Naive thymus-derived CD8-positive, alpha-beta T cell (primary cell): ENCODE results near the gene MPP3. TPM values are rescaled to one million over a fixed set of nuclear protein-coding genes. Genes with fewer than 3 reads are reported as not detected.

Source experiments
- ATAC-seq, 2 donors: fragments of 150-1000 bp; cut with Tn5 transposase in 1 of 2; sonication (Bioruptor Pico), chemical (Tn5 transposase) in 1 of 2; 1 replicate in 1 of 2; 2 replicates in 1 of 2; pipeline ENCODE4 v1.10.0; 2021; ENCODE audit warnings: mild to moderate bottlenecking in 2 of 2, moderate library complexity in 2 of 2
- POLR2A ChIA-PET: fragments of 350-600 bp; sonication (Branson Sonifier 250); formaldehyde crosslinking; loops from one replicate; lab custom pipeline; 2021; ENCODE audit warnings: antibody characterized with exemption; lab: Charles Lee
- DNase-seq, 10 donors: peaks; one replicate each; pipeline versions ENCODE4 v3.0.0 to v3.0.0-alpha.2; 2020 to 2022
- H3K27ac Mint-ChIP-seq, 10 donors: one replicate each; pipeline ENCODE4 v1.8.0; 2020 to 2022; ENCODE audit warnings: mild to moderate bottlenecking in 10 of 10, mixed read lengths in 10 of 10, moderate library complexity in 4 of 10, inconsistent platforms in 1 of 10
- H3K27me3 Mint-ChIP-seq, 5 donors: one replicate each; pipeline ENCODE4 v1.8.0; 2021 to 2022; ENCODE audit warnings: mixed read lengths in 5 of 5
- H3K36me3 Mint-ChIP-seq, 3 donors: one replicate each; pipeline ENCODE4 v1.8.0; 2020 to 2022; ENCODE audit warnings: mixed read lengths in 3 of 3, mild to moderate bottlenecking in 2 of 3, inconsistent platforms in 1 of 3
- H3K4me1 Mint-ChIP-seq, 4 donors: one replicate each; pipeline ENCODE4 v1.8.0; 2021 to 2022; ENCODE audit warnings: mixed read lengths in 4 of 4
- H3K4me3 Mint-ChIP-seq, 10 donors: one replicate each; pipeline ENCODE4 v1.8.0; 2020 to 2022; ENCODE audit warnings: mild to moderate bottlenecking in 10 of 10, mixed read lengths in 10 of 10, moderate library complexity in 6 of 10, inconsistent platforms in 1 of 10
- H3K9me3 Mint-ChIP-seq, 9 donors: one replicate each; pipeline ENCODE4 v1.8.0; 2020 to 2022; ENCODE audit warnings: mixed read lengths in 9 of 9, mild to moderate bottlenecking in 3 of 9, inconsistent platforms in 1 of 9, moderate library complexity in 1 of 9
- polyA plus RNA-seq, 3 donors: library from polyadenylated mRNA; unstranded; fragments of 300-500 nt; fragmentation: Illumina TruSeq; gene quantifications; one replicate each; pipeline ENCODE4 v1.2.3, GENCODE V29; 2021
- total RNA-seq, 8 experiments: library from RNA in 2 of 8; stranded (reverse) in 2 of 8; gene quantifications; one replicate each; pipeline ENCODE4 v1.2.3 and lab custom pipeline; 2021 to 2026

The MPP3 gene, protein sequence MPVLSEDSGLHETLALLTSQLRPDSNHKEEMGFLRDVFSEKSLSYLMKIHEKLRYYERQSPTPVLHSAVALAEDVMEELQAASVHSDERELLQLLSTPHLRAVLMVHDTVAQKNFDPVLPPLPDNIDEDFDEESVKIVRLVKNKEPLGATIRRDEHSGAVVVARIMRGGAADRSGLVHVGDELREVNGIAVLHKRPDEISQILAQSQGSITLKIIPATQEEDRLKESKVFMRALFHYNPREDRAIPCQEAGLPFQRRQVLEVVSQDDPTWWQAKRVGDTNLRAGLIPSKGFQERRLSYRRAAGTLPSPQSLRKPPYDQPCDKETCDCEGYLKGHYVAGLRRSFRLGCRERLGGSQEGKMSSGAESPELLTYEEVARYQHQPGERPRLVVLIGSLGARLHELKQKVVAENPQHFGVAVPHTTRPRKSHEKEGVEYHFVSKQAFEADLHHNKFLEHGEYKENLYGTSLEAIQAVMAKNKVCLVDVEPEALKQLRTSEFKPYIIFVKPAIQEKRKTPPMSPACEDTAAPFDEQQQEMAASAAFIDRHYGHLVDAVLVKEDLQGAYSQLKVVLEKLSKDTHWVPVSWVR
- total RNA-seq (under 1 TPM in 1 of 2 experiments, not detected in 1; 0.16 TPM), polyA plus RNA-seq (not detected), total RNA-seq (lab: John Stamatoyannopoulos, UW) (0 to 1.0 (median 0.55) reads per million in 6 experiments)

DNA sequence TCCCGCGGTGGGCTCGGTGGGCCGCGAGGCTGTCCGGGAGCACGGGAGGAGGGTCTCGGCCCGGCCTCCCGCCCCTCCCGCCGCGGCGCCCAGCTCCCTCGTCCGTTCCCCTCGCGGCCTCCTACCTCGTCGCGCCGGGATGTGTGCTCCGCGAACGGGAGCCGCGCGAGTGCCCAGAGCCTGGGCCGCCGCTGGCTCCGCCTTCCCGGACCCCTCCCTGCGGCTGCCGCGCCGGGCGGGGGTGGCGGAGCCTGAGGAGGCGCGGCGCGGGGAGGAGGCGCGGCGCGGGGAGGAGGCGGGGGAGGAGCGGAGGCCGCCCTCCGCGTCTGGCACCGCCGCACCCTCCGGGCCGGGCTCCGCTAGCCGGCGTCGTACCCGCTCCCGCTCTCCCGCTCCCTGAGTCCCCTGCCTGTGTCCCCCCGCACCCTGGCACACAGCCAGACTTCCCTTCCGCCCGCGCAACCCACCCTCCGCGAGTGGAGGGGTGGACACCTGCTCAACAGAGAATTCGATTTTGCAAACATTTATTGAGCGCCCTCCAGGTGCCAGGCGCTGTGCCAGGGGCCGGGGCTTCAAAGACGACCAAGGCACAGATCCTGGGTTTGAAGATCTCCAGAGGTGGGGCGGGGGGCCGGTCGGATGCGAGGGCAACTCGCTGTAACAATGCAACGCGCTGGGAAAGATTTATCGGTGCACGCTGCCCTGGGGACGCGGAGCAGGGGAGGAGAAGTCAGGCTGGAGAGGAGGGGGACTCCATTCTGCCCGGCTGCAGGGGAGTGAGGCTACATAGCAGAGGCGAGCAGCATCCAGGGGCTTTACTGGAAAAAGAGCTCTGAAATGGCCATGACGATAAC, at the start of gene MPP3:
MPP3 (minus strand) TSS at position 171 of the 854 bp plus-strand sequence. CDS start 1,240 bp downstream, outside the sequence.
- Mint-ChIP-seq H3K9me3 (no peaks in the 10 kb centered on the region), H3K27me3 (peaks cover 11 to 43% (median 36%) of the 10 kb centered on the region in 5 donors), H3K27ac (peak within 1 kb of the TSS in 3 of 10 donors; percentile 31 to 67 (median 59)), H3K4me3 (peak within 1 kb of the TSS; percentile 77 to 88 (median 84)), H3K4me1 (peaks cover 6 to 17% (median 12%) of the 10 kb centered on the region in 4 donors), H3K36me3 (peaks cover 0 to 4% (median 0%) of the 10 kb centered on the region in 3 donors)
- peak in 9 of 10 donors; percentile 26 to 72 (median 45) for DNase-seq
- POLR2A ChIA-PET = no interaction called here
- ATAC-seq = peak; percentile 85 to 93

DNA sequence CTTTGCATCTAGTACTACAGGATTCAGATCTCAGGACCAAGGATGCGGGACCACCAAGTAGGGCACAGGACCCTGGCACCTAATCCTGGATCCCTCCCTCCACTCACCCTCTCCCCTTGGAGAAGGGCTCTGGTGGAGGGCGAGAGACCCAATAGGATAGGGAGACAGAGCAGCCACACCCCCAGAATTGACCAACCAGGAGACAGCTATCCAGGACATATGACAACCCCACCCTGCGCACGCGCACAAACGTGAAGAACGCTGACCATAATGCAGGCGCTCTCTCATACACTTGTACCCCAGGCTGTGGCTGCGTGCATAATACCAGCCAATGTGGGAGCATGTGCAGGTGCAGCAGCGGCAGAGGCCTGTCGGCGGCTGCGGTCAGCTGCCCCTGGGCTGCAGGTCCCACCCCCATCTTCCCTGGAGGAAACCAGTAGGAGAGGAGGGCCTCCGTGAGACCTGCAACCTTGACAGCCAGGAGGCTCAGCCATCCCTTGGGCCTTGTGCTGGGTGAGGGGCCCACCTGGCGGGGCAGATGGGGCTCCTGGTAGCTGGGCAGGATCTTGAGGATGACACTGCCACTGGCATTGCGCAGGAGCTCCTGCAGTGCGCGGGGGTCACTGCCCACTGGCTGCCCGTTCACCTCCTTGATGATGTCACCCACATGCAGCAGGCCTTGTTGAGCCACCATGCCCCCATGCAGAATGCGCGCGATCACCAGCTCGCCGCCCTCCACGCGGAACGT, 49.0 kb upstream of the MPP3 start:
- no peak for ATAC-seq
- POLR2A ChIA-PET = no interaction called here
- H3K4me3 Mint-ChIP-seq = no peak overlapping the region
- peaks cover 0 to 6% (median 0%) of the 10 kb centered on the region in 3 donors for H3K36me3 Mint-ChIP-seq
- H3K27ac Mint-ChIP-seq = no peak overlapping the region
- H3K4me1 Mint-ChIP-seq = peaks cover 0 to 7% (median 0%) of the 10 kb centered on the region in 4 donors
- no peaks in the 10 kb centered on the region for H3K27me3 Mint-ChIP-seq
- no peaks in the 10 kb centered on the region for H3K9me3 Mint-ChIP-seq
- no peak for DNase-seq

DNA sequence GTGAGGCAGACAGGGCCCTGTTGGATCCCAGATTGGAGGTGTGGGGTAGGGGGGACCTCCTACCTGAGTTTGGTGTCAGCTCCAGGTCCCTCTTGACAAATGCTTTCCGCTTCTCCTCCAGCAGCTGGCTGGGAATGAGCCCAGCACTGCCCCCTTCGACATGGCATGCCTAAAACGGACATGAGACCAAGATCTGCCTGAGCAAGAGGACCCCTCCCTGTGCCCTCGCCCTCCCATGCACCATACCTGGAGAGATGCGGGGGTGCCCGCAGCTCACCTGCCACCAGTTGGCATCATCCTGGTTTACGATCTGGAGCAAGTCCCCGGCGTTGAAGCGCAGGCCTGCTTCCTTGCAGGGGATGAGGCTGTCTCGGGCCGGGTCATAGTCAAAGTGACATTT, 48.2 kb upstream of the MPP3 start:
- Mint-ChIP-seq H3K27me3 (no peaks in the 10 kb centered on the region), H3K9me3 (no peaks in the 10 kb centered on the region)

DNA sequence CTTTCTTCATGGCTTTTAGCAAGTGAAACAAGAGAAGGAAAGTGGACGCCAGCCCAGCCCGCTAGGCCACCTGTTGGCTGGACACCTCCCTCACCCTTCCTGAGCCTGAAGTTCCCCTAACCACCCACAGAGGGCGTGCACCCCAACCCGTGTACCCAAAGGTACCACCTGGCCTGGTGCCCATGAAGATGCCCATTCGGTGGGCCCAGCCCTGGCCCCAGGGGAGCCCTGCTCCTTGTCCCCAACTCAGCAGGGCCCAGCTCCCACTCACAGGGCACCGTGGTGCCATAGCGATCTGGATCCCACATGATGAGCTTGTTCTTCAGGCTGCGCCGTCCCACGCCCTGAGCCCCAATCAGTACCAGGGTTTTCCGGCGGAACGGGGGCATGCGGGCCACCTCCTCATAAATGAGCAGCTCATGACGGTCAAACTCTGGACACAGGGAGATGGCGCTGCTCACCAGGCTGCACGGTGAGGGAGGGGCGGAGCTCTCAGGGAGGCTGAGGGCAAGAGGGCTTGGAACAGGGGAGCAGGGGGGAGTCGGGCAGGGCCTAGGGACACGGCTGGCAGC, 47.6 kb upstream of the MPP3 start:
- Mint-ChIP-seq H3K4me3 (no peak overlapping the region), H3K27ac (no peak overlapping the region), H3K4me1 (peaks cover 0 to 7% (median 0%) of the 10 kb centered on the region in 4 donors), H3K36me3 (peaks cover 0 to 6% (median 0%) of the 10 kb centered on the region in 3 donors), H3K27me3 (no peaks in the 10 kb centered on the region), H3K9me3 (no peaks in the 10 kb centered on the region)
- POLR2A ChIA-PET = interaction anchor here (1.2 kb wide), 1 partner anchor 24 kb away, joined by 3 read pairs; no protein-coding TSS in a partner anchor
- peak in 7 of 10 donors; percentile 11 to 39 (median 31) for DNase-seq
- ATAC-seq = peak; percentile 45 to 61

More for the DNA sequence above, 48.2 kb upstream of the MPP3 start:
- Mint-ChIP-seq H3K4me1 (peaks cover 0 to 7% (median 0%) of the 10 kb centered on the region in 4 donors), H3K36me3 (peaks cover 0 to 6% (median 0%) of the 10 kb centered on the region in 3 donors), H3K4me3 (no peak overlapping the region), H3K27ac (no peak overlapping the region)
- POLR2A ChIA-PET = interaction anchor here (1.2 kb wide), 1 partner anchor 23 kb away, joined by 3 read pairs; no protein-coding TSS in a partner anchor
- ATAC-seq = no peak
- no peak for DNase-seq

DNA sequence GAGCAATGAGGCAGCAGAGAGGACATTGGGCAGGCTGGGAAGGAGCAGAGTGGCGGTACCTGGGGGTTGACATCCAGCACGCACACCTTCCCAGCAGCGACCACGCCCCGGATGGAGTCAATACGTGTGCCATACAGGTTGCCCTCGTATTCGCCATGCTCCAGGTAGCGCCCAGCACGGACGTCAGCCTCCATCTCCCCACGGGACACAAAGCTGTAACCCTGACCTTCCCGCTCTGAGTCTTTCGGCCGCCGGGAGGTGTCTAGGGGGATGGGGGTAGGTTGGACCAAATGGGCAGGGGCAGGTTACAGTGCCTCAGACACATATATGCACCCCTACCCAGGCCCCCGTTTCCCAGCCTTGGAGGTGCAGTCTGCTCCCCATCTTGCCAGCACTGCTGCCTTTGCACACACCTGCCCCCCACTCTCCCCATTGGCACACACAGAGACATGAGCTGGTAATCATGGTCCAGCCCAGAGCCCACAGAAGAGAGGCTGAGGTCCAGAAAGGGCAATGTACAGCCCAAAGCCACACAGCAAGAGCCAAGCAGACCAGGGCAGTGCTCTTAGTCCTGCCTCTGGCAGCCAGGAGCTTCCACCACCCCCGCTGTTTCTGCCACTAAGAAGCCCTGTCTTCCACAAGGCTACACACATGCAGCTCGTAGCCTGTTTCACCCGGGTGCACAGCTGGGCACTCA, 46.9 kb upstream of the MPP3 start:
- ATAC-seq (no peak), DNase-seq (peak in 2 of 10 donors; percentile 3 to 9)
- Mint-ChIP-seq H3K9me3 (no peaks in the 10 kb centered on the region), H3K27me3 (peaks cover 0 to 2% (median 0%) of the 10 kb centered on the region in 5 donors), H3K36me3 (peaks cover 0 to 6% (median 0%) of the 10 kb centered on the region in 3 donors), H3K4me1 (peaks cover 0 to 7% (median 0%) of the 10 kb centered on the region in 4 donors), H3K27ac (no peak overlapping the region), H3K4me3 (no peak overlapping the region)
- POLR2A ChIA-PET = interaction anchor here (1.2 kb wide), 1 partner anchor 25 kb away, joined by 3 read pairs; no protein-coding TSS in a partner anchor

DNA sequence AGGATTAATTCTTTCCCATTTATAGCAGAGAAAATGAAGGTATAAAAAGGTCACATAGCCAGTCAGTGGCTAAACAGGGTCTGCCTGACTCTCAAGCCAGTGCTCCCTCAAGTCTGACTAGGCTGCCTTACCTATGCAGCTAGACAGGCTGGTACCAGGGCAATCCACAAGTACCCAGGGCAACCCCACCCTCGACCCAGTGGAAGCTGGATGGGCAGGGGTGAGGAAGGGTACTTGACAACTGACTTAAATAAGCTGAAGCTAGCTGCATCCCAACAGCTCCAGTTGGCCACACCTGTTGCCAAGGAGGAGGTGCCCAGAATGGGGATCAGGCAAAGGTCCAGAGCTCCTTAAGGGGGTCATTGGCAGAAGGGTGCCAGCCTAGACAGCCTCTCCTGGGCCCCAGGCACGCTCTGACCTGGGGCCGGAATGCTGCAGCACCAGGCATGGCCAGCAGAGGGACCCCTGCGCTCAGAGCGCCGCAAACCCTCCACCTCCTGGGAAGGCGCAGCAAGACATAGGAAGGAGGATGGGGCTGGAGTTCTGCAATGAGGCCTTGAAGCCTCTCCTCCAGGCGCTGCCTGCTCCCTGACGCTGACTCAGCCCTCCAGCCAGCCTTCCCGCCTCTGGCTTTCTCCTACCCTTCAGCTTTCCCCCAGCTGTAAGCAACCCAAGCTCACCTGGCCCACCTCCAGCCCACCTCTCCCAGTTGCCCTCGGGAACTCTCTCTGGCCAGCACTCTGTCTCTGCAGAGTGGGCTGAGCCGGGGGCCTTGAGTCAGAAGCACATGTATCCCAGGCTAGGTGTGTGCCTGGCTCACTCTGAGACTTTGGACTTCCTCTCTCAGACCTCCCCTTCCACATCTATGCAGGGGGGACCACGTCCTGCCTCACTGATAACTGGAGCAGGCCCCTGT, 45.6 kb upstream of the MPP3 start:
- DNase-seq (peak; percentile 30 to 73 (median 60)), ATAC-seq (peak; percentile 86 to 94)
- POLR2A ChIA-PET = interaction anchor here (0.6 kb wide), 1 partner anchor 1224 kb away, joined by 4 read pairs; no protein-coding TSS in a partner anchor
- Mint-ChIP-seq H3K9me3 (no peaks in the 10 kb centered on the region), H3K27ac (no peak overlapping the region), H3K4me1 (peaks cover 0 to 7% (median 0%) of the 10 kb centered on the region in 4 donors), H3K4me3 (no peak overlapping the region), H3K27me3 (peaks cover 0 to 2% (median 0%) of the 10 kb centered on the region in 5 donors), H3K36me3 (peaks cover 0 to 6% (median 0%) of the 10 kb centered on the region in 3 donors)

DNA sequence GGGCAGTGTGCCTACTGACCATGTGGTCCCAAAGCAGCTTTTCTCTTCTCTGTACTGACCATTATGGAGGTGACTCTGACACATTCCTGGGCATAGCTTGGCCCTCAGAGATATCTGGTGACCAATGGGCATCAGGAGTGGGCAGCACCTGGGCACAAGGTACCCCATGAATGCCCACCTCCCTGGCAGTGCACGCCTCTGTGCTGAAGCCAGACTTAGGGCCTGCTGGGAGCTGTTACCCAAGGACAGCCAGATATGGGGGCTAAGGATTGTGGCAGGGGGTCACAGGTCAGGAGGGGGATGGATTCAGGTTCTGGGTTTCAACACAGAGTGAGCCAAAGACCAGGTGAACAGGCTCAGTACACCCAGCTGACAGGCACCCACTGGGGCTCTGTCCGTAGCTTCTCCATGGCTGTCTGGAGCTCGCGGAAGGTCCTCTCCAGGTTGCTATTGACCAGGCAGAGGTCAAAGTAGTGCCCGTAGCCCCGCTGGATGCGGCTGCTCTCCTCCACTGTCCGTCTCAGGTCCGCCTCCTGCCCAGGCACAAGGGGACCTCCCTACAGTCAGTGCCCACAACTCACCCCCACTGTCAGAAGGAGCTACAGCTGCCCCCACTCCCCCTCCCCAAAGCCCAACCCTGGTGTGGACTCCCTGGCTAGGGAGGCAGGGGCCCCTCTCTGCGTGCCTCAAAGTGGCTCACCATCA, 44.7 kb upstream of the MPP3 start:
- no peak for ATAC-seq
- Mint-ChIP-seq H3K9me3 (no peaks in the 10 kb centered on the region), H3K27me3 (peaks cover 0 to 2% (median 0%) of the 10 kb centered on the region in 5 donors), H3K4me1 (peaks cover 0 to 7% (median 0%) of the 10 kb centered on the region in 4 donors), H3K27ac (no peak overlapping the region), H3K4me3 (no peak overlapping the region), H3K36me3 (peaks cover 0 to 1% (median 0%) of the 10 kb centered on the region in 3 donors)
- POLR2A ChIA-PET = interaction anchor here (0.6 kb wide), 2 partner anchors 308 to 1223 kb away, joined by 3 to 4 read pairs; no protein-coding TSS in a partner anchor
- no peak for DNase-seq

DNA sequence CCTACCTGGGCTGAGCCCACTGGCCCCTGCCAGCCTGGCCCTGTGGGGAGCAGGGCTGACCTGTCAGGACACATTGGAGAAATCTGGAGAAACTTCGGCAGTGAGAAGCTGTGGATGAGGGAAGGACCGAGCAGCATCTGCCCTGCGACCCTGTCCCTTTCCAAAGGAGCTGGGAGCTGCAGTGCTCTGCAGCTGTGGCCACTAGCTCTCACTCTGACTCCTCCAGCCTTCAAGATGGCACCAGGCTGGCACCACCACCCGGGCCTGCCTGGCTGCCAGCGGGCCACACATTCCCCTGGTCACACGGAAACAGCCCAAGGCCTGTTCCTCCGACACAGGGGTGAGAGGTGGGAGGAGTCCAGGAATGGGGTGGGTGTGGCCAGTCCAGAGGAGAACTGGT, 44.1 kb upstream of the MPP3 start:
- H3K4me3 Mint-ChIP-seq = no peak overlapping the region
- no peak overlapping the region for H3K27ac Mint-ChIP-seq
- H3K4me1 Mint-ChIP-seq = peaks cover 0 to 7% (median 0%) of the 10 kb centered on the region in 4 donors
- POLR2A ChIA-PET = interaction anchor here (0.6 kb wide), 1 partner anchor 309 kb away, joined by 3 read pairs; no protein-coding TSS in a partner anchor
- no peaks in the 10 kb centered on the region for H3K36me3 Mint-ChIP-seq
- no peaks in the 10 kb centered on the region for H3K9me3 Mint-ChIP-seq
- peaks cover 0 to 7% (median 0%) of the 10 kb centered on the region in 5 donors for H3K27me3 Mint-ChIP-seq
- no peak for DNase-seq
- no peak for ATAC-seq

DNA sequence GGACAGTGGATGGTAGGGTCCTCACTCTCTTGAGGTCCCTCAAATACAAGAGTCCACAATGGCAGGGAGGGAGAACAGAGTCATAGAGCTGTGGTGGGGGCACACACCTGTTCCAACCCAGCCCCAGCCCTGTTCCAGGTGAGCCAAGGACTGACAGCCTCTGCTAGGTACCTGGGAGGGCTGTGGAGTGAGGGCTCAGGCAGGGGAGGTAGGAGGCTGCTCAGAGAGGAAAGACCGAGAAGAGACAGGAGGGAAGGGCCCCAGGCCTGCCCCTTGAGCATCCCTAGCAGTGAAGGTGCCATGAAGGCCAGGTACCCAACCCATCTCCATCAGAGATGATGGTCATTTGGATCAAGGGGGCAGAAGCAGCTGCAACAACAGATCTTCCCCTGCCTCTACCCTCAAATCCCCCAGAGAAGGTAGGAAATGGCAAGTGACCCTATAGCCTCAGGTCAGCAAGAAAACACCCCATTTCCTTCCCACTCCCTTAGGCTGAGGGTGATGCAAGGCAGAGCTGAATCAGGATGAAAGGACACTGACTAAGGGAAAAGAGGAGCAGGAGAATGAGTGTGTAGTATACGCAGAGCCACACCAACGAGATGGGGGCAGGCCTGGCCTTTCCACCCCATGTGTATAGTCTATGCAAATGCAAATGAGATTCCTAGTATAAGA, 42.7 kb upstream of the MPP3 start:
- peaks cover 0 to 8% (median 2%) of the 10 kb centered on the region in 5 donors for H3K27me3 Mint-ChIP-seq
- POLR2A ChIA-PET = no interaction called here
- H3K36me3 Mint-ChIP-seq = no peaks in the 10 kb centered on the region
- H3K27ac Mint-ChIP-seq = peak overlapping the region in 1 of 10 donors; percentile 57
- ATAC-seq (no peak), DNase-seq (no peak)
- peaks cover 0 to 7% (median 0%) of the 10 kb centered on the region in 4 donors for H3K4me1 Mint-ChIP-seq
- no peaks in the 10 kb centered on the region for H3K9me3 Mint-ChIP-seq
- H3K4me3 Mint-ChIP-seq = no peak overlapping the region
